Measurements from ENCODE around the gene SEC24A.
"Not testable (repeated sequence)": the region's sequence is repeated elsewhere in the genome, so short reads cannot be mapped to it uniquely, and the experiment has no call there.

Gene SEC24A

GRCh38 chr5:134649163-134649835, 714 bp downstream of the SEC24A start:
- DNase-seq (ENCODE audit: low read depth), result peak; percentile 26

DNA sequence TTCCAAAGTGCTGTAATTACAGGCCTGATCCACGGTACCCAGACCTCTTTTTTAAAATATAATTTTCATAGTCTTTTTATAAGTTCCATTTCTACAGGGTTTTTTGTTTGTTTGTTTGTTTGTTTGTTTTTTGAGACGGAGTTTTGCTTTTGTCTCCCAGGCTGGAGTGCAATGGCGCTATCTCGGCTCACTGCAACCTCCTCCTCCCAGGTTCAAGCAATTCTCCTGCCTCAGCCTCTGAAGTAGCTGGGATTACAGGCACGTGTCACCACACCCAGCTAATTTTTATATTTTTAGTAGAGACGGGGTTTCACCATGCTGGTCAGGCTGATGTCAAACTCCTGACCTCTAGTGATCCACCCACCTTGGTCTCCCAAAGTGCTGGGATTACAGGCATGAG, 2.1 kb downstream of the SEC24A start:
- DNase-seq (ENCODE audit: low read depth), result not testable (repeated sequence)

DNA sequence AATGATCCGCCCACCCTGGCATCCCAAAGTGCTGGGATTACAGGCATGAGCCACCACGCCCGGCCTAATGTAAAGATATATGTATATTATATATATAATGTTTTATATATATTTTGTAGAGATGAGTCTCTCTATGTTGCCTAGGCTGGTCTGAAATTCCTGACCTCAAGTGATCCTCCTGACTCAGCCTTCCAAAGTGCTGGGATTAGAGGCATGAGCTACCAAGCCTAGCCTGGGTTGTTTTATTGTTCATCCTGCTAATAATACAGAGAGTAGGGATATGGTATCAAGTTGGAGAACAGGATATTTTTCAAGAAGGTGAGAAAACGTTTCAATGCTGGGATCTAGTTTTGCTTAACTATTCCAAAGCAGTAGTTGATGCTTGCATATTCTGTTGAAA, 2.9 kb downstream of the SEC24A start:
- peak; percentile 46 for DNase-seq (ENCODE audit: low read depth)

DNA sequence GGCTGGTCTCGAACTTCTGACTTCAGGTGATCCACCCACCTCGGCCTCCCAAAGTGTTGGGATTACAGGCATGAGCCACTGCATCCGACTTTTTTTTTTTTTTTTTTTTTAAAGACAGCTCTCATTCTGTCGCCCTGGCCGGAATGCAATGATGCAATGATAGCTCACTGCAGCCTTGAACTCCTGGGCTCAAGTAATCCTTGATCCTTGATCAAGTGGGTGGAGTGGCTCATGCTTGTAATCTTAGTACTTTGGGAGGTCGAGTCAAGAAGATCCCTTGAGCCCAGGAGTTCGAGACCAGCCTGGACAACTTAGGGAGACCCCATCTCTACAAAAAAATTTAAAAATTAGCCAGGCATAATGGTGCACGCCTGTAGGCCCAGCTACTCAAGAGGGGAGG, 8.1 kb downstream of the SEC24A start:
- no peak for DNase-seq (ENCODE audit: low read depth)

- DNase-seq (ENCODE audit: low read depth), result no peak
These were observed 10.9 kb downstream of the SEC24A start for GRCh38 chr5:134659456-134659855.

- no peak for DNase-seq (ENCODE audit: low read depth)
These were observed 11.3 kb downstream of the SEC24A start for GRCh38 chr5:134659922-134660321.

GRCh38 chr5:134662971-134663370, 14.4 kb downstream of the SEC24A start:
- no peak for DNase-seq (ENCODE audit: low read depth)

DNA sequence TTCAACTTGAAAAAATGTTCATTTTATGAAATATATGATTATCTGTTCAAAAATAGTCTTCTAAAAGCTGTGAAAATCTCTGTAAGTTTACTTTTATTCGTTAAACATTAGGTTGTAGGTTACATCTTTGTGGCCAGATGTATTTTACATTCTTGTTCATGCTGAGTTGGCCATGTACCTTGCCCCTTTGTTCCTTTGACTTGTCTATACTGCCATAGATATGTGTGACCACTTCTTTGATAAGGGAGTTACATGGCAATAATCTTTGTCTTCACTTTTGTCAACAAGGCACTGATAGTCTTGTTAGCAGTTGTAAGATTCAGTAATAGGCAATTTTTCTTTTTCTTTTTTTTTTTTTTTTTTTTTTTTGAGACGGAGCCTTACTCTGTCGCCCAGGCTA, 15.9 kb downstream of the SEC24A start:
- DNase-seq (ENCODE audit: low read depth), result no peak

- DNase-seq (ENCODE audit: low read depth), result peak; percentile 28
These were observed 25.0 kb downstream of the SEC24A start for GRCh38 chr5:134673546-134673945.

- DNase-seq (ENCODE audit: low read depth), result not testable (repeated sequence)
These were observed 28.8 kb downstream of the SEC24A start for GRCh38 chr5:134677357-134677756.

DNA sequence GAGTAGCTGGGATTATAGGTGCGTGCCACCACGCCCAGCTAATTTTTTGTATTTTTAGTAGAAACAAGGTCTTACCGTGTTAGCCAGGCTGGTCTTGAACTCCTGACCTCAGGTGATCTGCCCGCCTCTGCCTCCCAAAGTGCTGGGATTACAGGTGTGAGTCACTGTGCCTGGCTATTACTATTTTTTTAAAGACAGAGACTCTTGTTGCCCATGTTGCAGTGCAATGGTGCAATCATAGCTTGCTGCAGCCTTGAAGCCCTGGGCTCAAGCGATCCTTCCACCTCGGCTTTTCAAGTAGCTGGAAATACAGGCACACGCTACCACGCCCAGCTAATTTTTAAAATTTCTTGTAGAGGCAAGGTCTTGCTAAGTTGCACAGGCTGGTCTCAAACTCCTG, 41.6 kb downstream of the SEC24A start:
- not testable (repeated sequence) for DNase-seq (ENCODE audit: low read depth)

DNA sequence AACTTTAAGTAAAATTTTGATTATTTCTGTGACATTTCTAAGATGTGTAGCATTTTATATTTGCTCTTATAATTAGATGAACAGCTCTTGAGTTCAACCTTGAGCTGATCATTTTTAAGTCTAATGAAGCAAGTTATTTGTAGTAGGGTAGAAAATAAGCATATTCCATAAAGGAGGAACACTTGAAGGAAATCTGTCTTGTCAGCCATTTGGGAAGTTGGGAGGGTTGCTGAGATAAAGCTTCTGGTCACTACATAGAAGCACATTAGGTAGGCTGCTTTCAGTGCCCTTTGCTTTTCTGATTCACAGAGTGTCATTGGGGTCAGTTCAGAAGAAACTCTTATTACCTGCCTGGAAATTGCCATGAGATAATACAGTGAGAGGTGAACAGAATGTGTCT, 44.1 kb downstream of the SEC24A start:
- DNase-seq (ENCODE audit: low read depth), result no peak

- DNase-seq (ENCODE audit: low read depth), result no peak
These were observed 59.7 kb downstream of the SEC24A start for GRCh38 chr5:134708301-134708700.

GRCh38 chr5:134714120-134714519, 65.5 kb downstream of the SEC24A start:
- DNase-seq (ENCODE audit: low read depth), result no peak

- DNase-seq (ENCODE audit: low read depth), result no peak
These were observed 66.0 kb downstream of the SEC24A start for GRCh38 chr5:134714541-134714940.

- DNase-seq (ENCODE audit: low read depth), result not testable (repeated sequence)
These were observed 66.9 kb downstream of the SEC24A start for GRCh38 chr5:134715466-134715865.

DNA sequence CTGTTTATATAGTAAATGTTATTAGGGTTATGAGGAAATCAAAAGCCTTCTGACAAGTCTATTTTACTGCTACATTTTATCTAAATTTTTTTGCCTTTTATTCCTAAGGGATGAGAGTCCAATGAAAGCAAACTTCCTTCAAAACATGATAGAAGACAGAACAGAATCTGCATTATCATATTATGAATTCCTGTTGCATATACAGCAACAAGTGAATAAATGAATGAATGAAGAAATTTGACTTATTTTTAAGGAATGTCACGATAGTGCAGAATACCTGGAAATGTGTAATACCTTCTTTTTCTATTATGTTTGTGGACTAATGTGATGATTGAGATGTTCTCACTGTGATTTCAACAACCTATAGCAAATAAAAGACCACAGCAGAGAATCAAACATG, 76.3 kb downstream of the SEC24A start:
- DNase-seq (ENCODE audit: low read depth), result no peak

DNA sequence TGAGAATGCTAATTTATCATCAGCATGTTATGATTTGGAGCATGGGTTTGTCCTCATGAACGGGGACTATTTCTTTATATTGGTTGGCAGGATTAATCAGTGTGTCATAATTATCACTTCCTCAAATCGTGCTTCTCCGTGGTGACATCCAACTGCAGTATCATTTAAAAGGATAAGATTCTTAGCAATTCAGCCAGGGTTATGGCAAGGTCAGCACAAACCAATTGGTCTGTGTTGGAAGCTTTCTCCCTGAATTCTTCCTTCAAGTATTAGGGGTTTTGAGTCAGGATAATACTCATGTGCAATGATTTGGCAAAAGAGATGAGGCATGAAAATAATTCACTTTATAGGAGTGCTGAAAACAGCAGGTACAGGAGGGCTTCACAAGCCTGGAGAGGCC, 84.2 kb downstream of the SEC24A start:
- DNase-seq (ENCODE audit: low read depth), result no peak

GRCh38 chr5:134735243-134735642, 86.7 kb downstream of the SEC24A start:
- no peak for DNase-seq (ENCODE audit: low read depth)

DNA sequence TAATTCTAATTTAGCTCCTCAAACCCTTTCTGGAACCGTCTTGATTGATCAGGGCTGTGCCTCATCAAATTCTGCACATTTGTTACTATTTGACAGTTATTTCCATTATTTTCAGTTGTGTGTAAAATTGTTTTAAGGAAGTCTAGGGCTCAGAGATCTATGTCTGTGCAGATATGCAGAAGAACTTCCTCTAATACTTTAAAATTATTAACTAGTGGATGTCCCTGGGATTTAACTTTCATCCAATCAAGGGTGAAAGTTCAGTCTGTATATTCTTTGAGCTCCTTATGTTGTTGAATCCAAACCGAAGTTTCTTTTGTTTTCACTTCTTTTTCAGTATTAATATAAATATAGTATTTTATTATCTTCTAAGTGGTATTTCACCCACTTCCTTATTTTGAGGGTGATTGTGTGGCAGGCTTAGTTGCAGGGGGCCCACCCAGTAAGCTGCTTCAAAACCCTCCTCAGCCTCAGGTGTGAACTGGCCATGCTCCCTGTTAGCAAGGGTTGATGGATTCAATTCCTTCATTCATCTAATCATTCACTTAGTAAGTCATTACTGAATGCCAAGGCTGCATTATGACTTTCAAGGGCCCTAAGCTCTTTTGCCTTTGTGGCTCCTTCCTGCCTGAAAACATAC, 87.7 kb downstream of the SEC24A start:
- no peak for DNase-seq (ENCODE audit: low read depth)

- peak; percentile 99 for DNase-seq (ENCODE audit: low read depth)
These were observed 89.8 kb downstream of the SEC24A start, which contains the start of gene CAMLG for GRCh38 chr5:134738133-134738962. Gene CAMLG (plus strand): TSS chr5:134738548. CDS start chr5:134738621, 73 bp downstream.

- peak; percentile 71 for DNase-seq (ENCODE audit: low read depth)
These were observed 90.5 kb downstream of the SEC24A start for GRCh38 chr5:134738963-134739661.

Measured in ELR (cell line).